Activated CD4-positive, alpha-beta T cell treated with anti-CD3 and anti-CD28 coated beads, Interleukin-2, amount 50 U/mL, for 4 hours (primary cell): Measurements from ENCODE around the gene DTYMK.

Source experiments
- DNase-seq, 2 experiments: peaks; one replicate each; pipeline ENCODE4 v3.0.0-alpha.2; 2020

The DTYMK gene

GRCh38 chr2:241645915-241646645 is 40.5 kb downstream of the DTYMK start:
- DNase-seq, result no peak

- DNase-seq, result no peak
These were observed 41.3 kb downstream of the DTYMK start for GRCh38 chr2:241645056-241645914.

- no peak for DNase-seq
These were observed 45.0 kb downstream of the DTYMK start for GRCh38 chr2:241641631-241642030.

GRCh38 chr2:241640165-241640795 is 46.3 kb downstream of the DTYMK start:
- DNase-seq, result no peak

GRCh38 chr2:241639385-241639784 is 47.2 kb downstream of the DTYMK start:
- no peak for DNase-seq

GRCh38 chr2:241638940-241639339 is 47.7 kb downstream of the DTYMK start:
- DNase-seq, result no peak

GRCh38 chr2:241637795-241638660 is 48.6 kb downstream of the DTYMK start:
- DNase-seq, result peak; percentile 32 to 36

GRCh38 chr2:241637018-241637794 is 49.4 kb downstream of the DTYMK start, which contains the start of the genes ATG4B and THAP4:
TSS of gene ATG4B (plus strand) at chr2:241637693. CDS start at chr2:241637715, 22 bp downstream.
TSS of gene THAP4 (minus strand) at chr2:241637158. CDS start at chr2:241637017, 141 bp downstream.
- peak; percentile 58 to 62 for DNase-seq

- DNase-seq, result no peak
These were observed 50.2 kb downstream of the DTYMK start for GRCh38 chr2:241636182-241637017.

GRCh38 chr2:241635756-241636155 is 50.9 kb downstream of the DTYMK start:
- DNase-seq, result no peak

GRCh38 chr2:241633561-241633960 is 53.1 kb downstream of the DTYMK start:
- DNase-seq, result no peak

- DNase-seq, result no peak
These were observed 53.9 kb downstream of the DTYMK start for GRCh38 chr2:241632478-241633325.

GRCh38 chr2:241629762-241630435 is 56.7 kb downstream of the DTYMK start:
- DNase-seq, result no peak

GRCh38 chr2:241627675-241628074 is 58.9 kb downstream of the DTYMK start:
- no peak for DNase-seq
